ENCODE results near the gene SERINC2.
"Not testable (repeated sequence)": the region's sequence is repeated elsewhere in the genome, so short reads cannot be mapped to it uniquely, and the experiment has no call there.

SERINC2 gene

DNA sequence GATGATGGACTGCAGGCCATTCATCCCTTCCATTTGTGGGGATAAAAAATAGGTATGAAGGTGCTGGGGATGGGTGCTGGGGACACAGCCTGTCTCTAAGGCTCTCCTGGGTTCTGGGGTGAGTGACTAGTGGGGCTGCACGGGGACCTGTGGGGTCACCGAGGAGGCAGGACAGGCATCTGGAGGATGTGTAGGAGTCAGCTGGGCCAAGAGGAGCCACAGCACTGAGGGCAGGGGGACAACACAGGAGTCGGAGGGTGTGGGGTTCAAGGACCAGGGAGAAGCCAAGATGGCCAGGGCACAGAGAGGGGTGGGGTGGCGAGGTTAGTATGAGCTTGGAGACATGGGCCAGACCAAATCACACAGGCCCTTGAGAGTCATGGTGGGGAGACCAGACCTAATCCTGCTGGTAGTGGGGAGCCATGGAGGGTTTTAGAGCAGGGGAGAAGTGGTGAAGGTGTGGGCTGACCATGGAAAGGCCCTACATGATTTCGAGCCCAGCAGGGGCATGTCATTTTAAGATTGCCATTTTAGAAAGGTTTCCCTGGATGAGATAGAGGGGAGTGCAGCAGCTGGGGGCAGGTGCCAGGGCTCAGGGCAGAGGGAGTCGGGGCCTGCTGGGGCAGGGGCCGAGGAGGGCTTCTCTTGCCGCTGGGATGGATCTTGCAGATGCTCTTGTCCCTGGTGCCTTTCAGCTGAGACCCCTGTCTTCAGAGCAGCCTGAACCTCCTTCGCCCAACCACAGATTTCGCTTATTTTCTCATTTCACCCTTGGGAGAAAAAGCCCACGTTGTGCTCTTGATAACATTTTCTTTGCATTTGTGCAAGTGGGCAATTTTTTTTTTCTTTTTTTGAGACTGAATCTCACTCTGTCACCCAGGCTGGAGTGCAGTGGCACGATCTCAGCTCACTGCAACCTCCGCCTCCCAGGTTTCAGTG lies 22.7 kb downstream of the SERINC2 start:
- DNase-seq, result no peak

- DNase-seq, result no peak
Observed at GRCh38 chr1:31436596-31437432, 23.8 kb downstream of the SERINC2 start.

GRCh38 chr1:31437433-31438037 lies 24.5 kb downstream of the SERINC2 start:
- no peak for DNase-seq

GRCh38 chr1:31439276-31439675 lies 26.3 kb downstream of the SERINC2 start:
- no peak for DNase-seq

DNA sequence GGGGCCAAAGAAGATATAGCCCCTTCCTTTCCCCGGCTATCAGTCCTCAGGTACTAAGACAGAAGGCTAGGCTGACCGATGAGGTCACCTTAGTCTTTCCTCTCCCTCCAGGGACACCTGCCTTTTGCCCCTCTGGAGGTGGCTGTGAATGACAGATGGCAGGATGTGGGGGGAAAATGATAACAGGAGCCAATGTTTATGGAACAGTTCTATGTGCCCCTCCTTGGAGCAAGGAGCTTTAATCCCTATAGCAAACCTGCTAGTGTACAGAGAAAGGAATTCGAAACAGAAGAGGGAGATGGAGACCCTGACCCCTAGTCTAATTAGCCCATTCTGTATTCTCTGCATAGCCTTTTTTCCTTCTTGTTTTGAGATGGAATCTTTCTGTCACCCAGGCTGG lies 28.1 kb downstream of the SERINC2 start:
- no peak for DNase-seq

DNA sequence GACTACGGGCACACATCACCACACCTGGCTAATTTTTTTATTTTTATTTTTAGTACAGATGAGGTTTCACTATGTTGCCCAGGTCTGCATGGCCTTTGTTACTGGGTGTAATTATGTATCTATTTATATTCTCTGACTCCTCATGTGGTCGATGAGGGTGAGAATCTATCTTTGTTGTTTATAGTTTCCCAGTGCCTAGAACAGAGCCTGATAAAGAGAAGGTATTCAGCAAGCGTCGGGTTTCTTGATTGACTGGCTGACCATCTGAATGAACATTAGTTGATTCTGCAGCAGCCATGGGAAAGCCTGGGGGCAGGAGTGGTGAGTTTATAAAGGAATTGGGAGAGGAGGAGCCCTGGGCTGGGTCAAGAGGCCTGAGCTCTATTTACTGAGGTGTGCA lies 28.5 kb downstream of the SERINC2 start:
- no peak for DNase-seq

DNA sequence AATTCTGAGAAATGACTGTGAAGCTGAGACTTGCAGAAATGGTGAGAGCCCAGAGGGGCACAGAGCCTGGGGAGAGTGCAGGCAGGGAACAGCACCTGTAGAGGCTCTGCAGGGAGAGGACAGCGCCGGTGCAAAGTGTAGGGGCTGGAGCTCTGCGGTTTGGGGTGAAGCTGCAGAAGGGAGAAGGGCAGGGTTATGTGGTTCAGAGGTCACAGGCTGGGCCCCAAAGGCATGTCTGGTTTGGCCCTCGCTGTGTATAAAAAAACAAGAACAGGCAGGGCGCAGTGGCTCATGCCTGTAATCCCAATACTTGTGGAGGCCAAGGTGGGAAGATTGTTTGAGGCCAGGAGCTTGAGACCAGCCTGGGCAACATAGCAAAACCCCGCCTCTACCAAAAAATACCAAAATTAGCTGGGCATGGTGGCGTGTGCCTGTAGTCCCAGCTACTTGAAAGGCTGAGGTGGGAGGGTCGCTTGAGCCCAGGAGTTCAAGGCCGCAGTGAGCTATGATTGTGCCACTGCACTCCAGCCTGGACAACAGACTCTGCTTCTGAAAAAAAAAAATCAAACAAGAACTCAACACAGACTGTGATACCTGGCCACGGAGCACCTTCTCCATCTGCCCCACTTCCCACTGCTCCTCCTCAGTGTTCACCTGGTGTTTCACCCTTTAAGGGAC lies 29.1 kb downstream of the SERINC2 start:
- no peak for DNase-seq

DNA sequence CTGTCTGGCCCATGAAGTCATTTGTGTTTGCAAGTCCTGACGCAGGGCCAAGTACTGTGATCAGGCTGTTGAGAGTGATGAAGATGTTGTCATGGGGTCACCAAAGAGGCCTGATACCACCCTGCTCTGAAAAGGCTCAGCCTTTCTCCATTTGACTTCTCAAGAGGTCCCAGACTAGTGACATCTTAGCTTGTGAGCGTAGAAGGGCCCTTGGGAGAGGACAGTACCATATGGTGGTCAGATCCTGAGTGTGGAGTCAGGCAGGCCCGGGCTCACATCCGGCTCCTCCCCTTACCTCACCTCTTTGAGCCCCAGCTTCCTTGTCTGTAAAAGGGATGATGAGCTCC lies 29.6 kb downstream of the SERINC2 start:
- DNase-seq, result no peak

GRCh38 chr1:31443673-31444072 lies 30.7 kb downstream of the SERINC2 start:
- no peak for DNase-seq

DNA sequence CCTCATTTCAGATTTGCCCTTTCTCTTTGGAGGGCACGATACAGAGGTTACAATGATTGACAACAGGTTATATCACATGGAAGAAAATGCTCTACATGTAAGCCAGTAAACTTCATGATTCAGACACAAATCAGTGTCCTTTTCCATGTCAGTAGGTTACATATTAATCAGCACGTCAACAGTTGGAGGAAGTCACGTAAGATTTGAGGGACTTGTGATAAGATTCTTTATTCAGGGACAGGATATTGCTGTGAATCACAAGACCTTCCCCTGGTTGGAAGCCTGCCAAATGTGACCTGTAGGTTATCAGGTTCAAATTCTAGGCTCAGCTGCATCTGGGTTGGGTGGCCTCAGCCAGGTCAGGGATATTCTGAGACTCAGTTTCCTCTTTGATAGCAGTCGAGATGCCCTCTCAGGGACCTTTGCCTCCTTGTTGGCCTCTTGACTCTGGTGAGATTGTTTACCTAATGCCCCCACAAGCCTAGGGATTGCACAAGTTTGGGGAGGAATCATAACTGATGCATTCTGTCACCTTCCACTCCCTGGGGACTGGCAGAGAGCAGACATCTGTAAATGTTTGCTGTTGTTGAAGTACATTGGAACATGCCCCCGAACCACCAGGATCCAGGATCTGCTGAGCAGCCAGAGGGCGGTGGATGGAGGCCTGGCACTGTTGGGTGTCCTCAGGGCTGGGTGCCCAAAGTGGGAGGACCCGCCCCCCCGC lies 31.9 kb downstream of the SERINC2 start:
- DNase-seq, result no peak

DNA sequence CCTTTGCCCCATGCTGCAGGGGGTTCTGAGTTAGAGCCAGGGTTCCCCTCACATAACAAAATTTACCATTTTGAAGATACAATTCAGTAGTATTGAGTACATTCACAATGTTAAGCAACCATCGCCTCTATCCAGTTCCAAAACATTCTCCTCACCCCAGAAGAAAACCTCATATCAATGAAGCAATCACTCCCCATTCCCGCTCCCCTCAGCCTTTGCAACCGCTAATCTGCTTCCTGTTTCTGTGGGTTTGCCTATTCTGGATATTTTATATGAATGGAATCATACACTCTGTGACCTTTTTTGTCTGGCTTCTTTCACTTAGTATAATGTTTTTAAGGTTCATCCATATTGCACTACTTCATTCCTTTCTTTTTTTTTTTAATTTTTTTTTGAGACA lies 32.9 kb downstream of the SERINC2 start:
- DNase-seq, result no peak

- DNase-seq, result no peak
Observed at GRCh38 chr1:31447210-31447609, 34.2 kb downstream of the SERINC2 start.

DNA sequence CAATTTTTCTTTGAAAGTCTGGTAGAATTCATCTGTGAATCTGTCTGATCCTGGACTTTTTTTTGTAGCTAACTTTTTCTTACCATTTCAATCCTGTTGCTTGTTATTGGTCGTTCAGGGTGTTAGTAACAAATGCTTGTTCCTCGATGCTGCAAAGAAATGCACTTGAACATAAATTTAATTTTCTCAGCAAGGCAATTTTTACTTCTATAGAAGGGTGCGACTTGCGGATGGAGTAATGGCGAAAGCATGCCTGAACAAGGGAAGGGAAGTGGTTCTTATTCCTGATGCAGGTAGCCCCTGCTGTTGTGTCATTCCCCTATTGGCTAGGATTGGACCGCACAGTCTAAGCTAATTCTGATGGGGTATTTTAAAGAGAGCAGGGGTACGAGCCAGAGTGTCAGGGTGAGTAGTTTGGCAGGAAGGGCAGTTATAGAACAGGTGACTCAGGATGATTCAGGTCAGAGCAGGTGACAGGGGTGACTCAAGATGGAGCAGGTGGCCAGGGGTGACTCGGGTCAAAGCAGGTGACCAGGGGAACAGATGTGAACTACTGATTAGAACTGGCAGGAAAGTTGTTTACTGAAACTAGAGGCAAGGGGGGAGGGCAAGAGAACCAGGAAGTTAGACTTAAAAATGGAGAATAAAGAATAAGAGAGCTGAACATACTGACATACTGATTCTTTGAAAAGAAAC lies 40.5 kb downstream of the SERINC2 start:
- no peak for DNase-seq

- DNase-seq, result no peak
Observed at GRCh38 chr1:31458287-31458896, 45.4 kb downstream of the SERINC2 start.

- DNase-seq, result no peak
Observed at GRCh38 chr1:31460027-31460426, 47.0 kb downstream of the SERINC2 start.

- DNase-seq, result no peak
Observed at GRCh38 chr1:31467005-31467674, 54.1 kb downstream of the SERINC2 start.

DNA sequence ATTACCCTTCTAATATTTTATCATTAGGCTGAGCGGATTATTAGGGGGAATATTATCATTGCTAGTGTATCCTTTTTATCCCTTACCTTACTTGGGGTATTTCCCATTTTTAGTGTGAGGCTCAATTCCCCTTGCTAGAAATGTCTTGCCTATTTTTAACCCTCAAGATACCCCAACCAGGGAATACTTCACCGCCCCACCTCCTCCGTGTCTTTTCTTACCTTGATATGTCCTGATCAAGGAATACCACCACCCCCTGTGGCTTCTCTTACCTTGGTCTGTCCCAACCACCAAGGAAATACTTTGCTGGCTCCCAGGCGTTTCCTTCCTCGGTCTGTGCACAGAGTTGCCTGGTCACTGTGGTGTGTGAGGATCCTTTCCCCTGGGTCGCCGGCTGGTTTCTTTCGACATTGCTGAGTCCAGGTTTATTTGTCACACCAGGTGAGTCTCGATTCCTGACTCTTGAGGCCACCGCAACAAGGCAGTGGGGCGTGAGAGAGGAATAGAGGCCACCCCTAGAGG lies 57.8 kb downstream of the SERINC2 start:
- no peak for DNase-seq

GRCh38 chr1:31471452-31472313 lies 58.7 kb downstream of the SERINC2 start:
- not testable (repeated sequence) for DNase-seq

GRCh38 chr1:31472314-31472651 lies 59.3 kb downstream of the SERINC2 start:
- DNase-seq, result not testable (repeated sequence)

Measured in activated CD4-positive, alpha-beta T cell treated with anti-CD3 and anti-CD28 coated beads, Interleukin-2, amount 50 U/mL, for 4 hours (primary cell).